PC-9 (cell line): ENCODE results near the gene IL6R. TPM values are rescaled to one million over a fixed set of nuclear protein-coding genes. Genes with fewer than 3 reads are reported as not detected.
A peak's percentile ranks its signal among the peaks of the same experiment; 100 is the strongest.

ENCODE experiments used
- BruUV-seq: library from RNA; stranded (reverse); fragments of 400-500 nt; replicated peaks from 2 replicates; lab custom pipeline; 2021; lab: Mats Ljungman, UMichigan
- CTCF ChIA-PET: fragments of 300-600 bp; sonication (Branson Sonifier 250); formaldehyde crosslinking; loops from one replicate; lab custom pipeline; 2022; ENCODE audit warnings: antibody characterized with exemption; lab: Charles Lee
- POLR2A ChIA-PET: fragments of 300-600 bp; sonication (Branson Sonifier 250); formaldehyde crosslinking; loops from one replicate; lab custom pipeline; 2022; ENCODE audit warnings: antibody characterized with exemption; ENCODE audit not compliant: unreplicated experiment; lab: Charles Lee
- DNase-seq, 2 experiments: peaks; one replicate each; pipeline versions ENCODE4 v3.0.0 to v3.0.0-alpha.2; 2015 to 2022; ENCODE audit warnings: mixed read lengths in 1 of 2
- H2AFZ ChIP-seq: fragments of 200-600 bp; sonication (generic); 2 replicates; pipeline ENCODE4 v1.8.1; 2017; ENCODE audit warnings: antibody characterized with exemption
- H3F3A ChIP-seq: fragments of 200-600 bp; sonication (generic); 2 replicates; pipeline ENCODE4 v1.8.1; 2017; ENCODE audit warnings: antibody characterized with exemption, mild to moderate bottlenecking, low read depth; ENCODE audit not compliant: insufficient read depth
- H3K27ac ChIP-seq: fragments of 200-600 bp; sonication (generic); 2 replicates; pipeline ENCODE4 v1.6.1; 2016; ENCODE audit warnings: mixed run types
- H3K27me3 ChIP-seq: fragments of 200-600 bp; sonication (generic); 2 replicates; pipeline ENCODE4 v1.6.1; 2016; ENCODE audit warnings: low read depth, mixed run types; ENCODE audit not compliant: insufficient read depth
- H3K36me3 ChIP-seq: fragments of 200-600 bp; sonication (generic); 2 replicates; pipeline ENCODE4 v1.6.1; 2016; ENCODE audit warnings: low read depth, mixed run types
- H3K4me1 ChIP-seq: fragments of 200-600 bp; sonication (generic); replicated peaks from 2 replicates; pipeline ENCODE4 v1.6.1; 2016; ENCODE audit warnings: mixed run types; ENCODE audit not compliant: insufficient read depth
- H3K4me2 ChIP-seq: fragments of 200-600 bp; sonication (generic); 2 replicates; pipeline ENCODE4 v1.6.1; 2017; ENCODE audit warnings: mixed run types
- H3K4me3 ChIP-seq: fragments of 200-600 bp; sonication (generic); 2 replicates; pipeline ENCODE4 v1.6.1; 2016; ENCODE audit warnings: mixed run types
- H3K79me2 ChIP-seq: fragments of 200-600 bp; sonication (generic); 2 replicates; pipeline ENCODE4 v1.6.1; 2017; ENCODE audit warnings: low read depth, mixed run types
- H3K9me2 ChIP-seq: fragments of 200-600 bp; sonication (generic); 2 replicates; pipeline ENCODE4 v1.8.1; 2017; ENCODE audit warnings: mild to moderate bottlenecking; ENCODE audit not compliant: insufficient read depth
- H3K9me3 ChIP-seq: fragments of 200-600 bp; sonication (generic); 2 replicates; pipeline ENCODE4 v1.8.1; 2016; ENCODE audit warnings: low read depth; ENCODE audit not compliant: insufficient read depth
- H4K20me1 ChIP-seq: fragments of 200-600 bp; sonication (generic); 2 replicates; pipeline ENCODE4 v1.8.1; 2017; ENCODE audit not compliant: insufficient read depth
- EZH2 ChIP-seq: fragments of 200-600 bp; sonication (generic); IDR thresholded peaks from 2 replicates; pipeline ENCODE4 v1.8.0; 2017; ENCODE audit warnings: antibody characterized with exemption, low read depth
- intact Hi-C: fragments of 100-400 bp; cut with micrococcal nuclease; formaldehyde crosslinking; loops from one replicate; pipeline ENCODE4 v1.10.0; 2022; ENCODE audit not compliant: unreplicated experiment
- total RNA-seq: library from RNA; stranded (reverse); gene quantifications from 2 replicates; pipeline ENCODE4 v1.2.3, GENCODE V29; 2021
- TF ChIP-seq, protein P1 (sequence below): fragments of 200-600 bp; sonication (generic); conservative IDR thresholded peaks from 2 replicates; pipeline ENCODE4 v1.6.1; 2017; ENCODE audit warnings: mixed run types, antibody characterized with exemption, mild to moderate bottlenecking, moderate library complexity

Gene IL6R
- total RNA-seq, 1 experiment from 2014 or later, result 3.2 TPM

DNA sequence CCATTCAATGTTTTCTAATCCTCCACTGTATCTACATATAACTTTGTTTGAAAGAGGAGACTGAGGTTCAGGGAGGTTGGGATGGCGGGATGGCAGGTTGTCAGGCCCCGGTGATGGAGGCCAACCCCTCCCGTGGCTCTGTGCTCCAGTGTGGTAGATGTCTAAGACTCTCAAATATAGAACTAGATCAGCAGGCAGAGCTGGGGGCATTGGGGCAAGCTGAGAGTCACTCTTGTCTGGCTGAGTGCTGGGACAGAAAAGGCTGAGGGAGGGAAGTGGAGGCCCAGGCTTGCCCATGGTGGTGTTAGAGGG lies 1.7 kb downstream of the IL6R start:
- H3K27ac ChIP-seq, result no peak overlapping the region
- BruUV-seq, result no TSS peak
- peak overlapping the region; percentile 95 for H3K4me2 ChIP-seq
- POLR2A ChIA-PET, result interaction anchor here (0.7 kb wide), 1 partner anchor 664 kb away, joined by 3 read pairs; no protein-coding TSS in a partner anchor
- H3K9me2 ChIP-seq, result no peaks in the 10 kb centered on the region
- no peak for TF ChIP-seq EZH2
- TF ChIP-seq, protein P1, sequence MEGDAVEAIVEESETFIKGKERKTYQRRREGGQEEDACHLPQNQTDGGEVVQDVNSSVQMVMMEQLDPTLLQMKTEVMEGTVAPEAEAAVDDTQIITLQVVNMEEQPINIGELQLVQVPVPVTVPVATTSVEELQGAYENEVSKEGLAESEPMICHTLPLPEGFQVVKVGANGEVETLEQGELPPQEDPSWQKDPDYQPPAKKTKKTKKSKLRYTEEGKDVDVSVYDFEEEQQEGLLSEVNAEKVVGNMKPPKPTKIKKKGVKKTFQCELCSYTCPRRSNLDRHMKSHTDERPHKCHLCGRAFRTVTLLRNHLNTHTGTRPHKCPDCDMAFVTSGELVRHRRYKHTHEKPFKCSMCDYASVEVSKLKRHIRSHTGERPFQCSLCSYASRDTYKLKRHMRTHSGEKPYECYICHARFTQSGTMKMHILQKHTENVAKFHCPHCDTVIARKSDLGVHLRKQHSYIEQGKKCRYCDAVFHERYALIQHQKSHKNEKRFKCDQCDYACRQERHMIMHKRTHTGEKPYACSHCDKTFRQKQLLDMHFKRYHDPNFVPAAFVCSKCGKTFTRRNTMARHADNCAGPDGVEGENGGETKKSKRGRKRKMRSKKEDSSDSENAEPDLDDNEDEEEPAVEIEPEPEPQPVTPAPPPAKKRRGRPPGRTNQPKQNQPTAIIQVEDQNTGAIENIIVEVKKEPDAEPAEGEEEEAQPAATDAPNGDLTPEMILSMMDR, result no peak
- H3K79me2 ChIP-seq, result no peaks in the 10 kb centered on the region
- H3K4me3 ChIP-seq, result no peak overlapping the region
- H3K9me3 ChIP-seq, result no peaks in the 10 kb centered on the region
- H2AFZ ChIP-seq, result no peak overlapping the region
- no peaks in the 10 kb centered on the region for H3K36me3 ChIP-seq
- H3K4me1 ChIP-seq, result peaks cover 15% of the 10 kb centered on the region
- H4K20me1 ChIP-seq, result no peaks in the 10 kb centered on the region
- peaks cover 14% of the 10 kb centered on the region; the same call in 1 of the 2 replicates for H3F3A ChIP-seq
- 0 out of 2 replicates have a peak, but pooled peaks cover 5% of the 10 kb centered on the region for H3K27me3 ChIP-seq
- CTCF ChIA-PET, result no interaction called here
- intact Hi-C loops, result loop anchor here (1.0 to 5.0 kb wide), 3 partner anchors 11 to 140 kb away; no protein-coding TSS in a partner anchor
- no peak for DNase-seq

DNA sequence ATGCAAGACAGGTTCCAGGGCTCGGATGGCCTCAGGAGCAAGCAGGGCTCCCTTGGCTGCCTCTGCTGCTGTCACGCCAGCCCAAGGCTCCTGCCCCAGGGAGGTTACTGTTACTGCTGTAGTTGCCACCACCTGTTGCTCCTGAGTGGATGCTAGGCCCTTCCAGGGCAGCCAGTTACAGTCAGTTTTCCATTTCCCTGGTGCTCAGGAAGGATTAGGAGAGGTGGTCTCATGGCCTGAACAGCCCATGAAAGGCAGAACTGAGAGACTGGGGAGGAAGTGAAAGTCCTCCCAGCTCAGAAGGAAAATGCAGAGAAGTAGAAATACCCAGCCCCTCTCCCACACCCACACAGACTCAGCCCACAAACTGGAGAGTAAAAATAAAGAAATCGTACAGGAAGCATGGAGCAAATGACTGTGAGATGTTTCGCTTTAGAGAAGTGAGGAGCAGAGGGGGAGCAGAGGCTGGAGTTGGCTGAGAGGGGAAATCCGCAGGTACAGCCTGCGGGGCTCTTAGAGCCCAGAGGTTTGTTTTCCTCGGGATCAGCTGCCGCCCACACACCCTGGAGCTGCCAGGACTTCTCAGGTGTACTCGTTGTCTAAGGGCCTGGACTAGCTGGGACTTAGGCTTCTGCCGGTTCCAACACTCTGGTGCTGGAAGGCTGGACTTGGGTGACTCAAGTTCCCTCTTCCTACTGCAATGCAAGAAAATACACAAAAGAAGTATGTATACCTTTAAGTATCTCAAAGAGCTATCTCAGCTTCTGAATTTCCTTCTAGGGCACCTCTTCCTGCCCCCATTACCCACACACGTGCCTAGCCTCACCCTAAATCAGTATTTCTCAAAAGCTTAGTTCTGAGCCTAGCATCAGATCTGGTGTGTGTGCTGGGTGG lies 2.3 kb downstream of the IL6R start:
- no TSS peak for BruUV-seq
- Histone ChIP-seq H3F3A (peaks cover 14% of the 10 kb centered on the region; the same call in 1 of the 2 replicates), H2AFZ (no peak overlapping the region), H3K4me3 (no peak overlapping the region), H4K20me1 (no peaks in the 10 kb centered on the region), H3K79me2 (no peaks in the 10 kb centered on the region), H3K27me3 (0 out of 2 replicates have a peak, but pooled peaks cover 5% of the 10 kb centered on the region), H3K27ac (no peak overlapping the region), H3K9me2 (no peaks in the 10 kb centered on the region), H3K9me3 (no peaks in the 10 kb centered on the region), H3K4me2 (no peak overlapping the region), H3K36me3 (no peaks in the 10 kb centered on the region), H3K4me1 (peaks cover 15% of the 10 kb centered on the region)
- intact Hi-C loops, result loop anchor here (5.0 kb wide), 2 partner anchors 70 to 140 kb away; no protein-coding TSS in a partner anchor
- ChIA-PET POLR2A (no interaction called here), CTCF (interaction anchor here (0.6 to 0.7 kb wide), 2 partner anchors 134 to 691 kb away, joined by 3 read pairs; no protein-coding TSS in a partner anchor)
- no peak for DNase-seq
- no peak for TF ChIP-seq EZH2
- TF ChIP-seq, protein P1, result no peak

DNA sequence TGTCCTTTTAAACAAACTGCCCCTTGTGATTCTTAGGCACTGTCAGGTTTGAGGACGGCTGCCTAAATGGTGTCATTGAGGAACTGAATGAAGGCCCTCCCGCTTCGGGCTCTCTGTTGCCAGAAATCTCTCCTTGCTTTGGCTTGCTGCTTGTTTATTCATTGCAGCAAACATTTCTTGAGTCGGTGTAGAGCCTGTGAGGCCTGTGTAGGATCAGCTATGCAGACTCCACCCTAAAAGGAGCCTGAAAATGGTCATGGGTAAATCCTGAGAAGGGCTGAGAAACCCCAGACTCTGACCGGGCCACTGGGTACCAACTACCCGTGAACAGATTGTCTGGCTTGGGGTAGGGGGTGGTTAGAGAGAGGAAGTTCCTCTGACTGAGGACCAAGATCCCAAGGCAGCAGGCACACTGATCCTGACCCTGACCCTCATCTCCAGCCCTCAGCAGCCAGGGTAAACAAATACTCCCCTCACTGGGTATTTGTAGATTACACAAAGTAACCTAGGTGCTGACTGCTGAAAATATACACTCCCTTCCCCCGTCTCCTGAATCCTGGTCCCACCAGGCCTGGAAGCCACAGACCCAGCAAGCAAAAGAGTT lies 3.1 kb downstream of the IL6R start:
- no TSS peak for BruUV-seq
- ChIA-PET CTCF (interaction anchor here (0.6 to 0.7 kb wide), 3 partner anchors 133 to 692 kb away, joined by 3 to 4 read pairs (median 3); no protein-coding TSS in a partner anchor), POLR2A (no interaction called here)
- Histone ChIP-seq H3F3A (peaks cover 14% of the 10 kb centered on the region; the same call in 1 of the 2 replicates), H3K9me2 (no peaks in the 10 kb centered on the region), H3K27me3 (0 out of 2 replicates have a peak, but pooled peaks cover 5% of the 10 kb centered on the region), H3K36me3 (no peaks in the 10 kb centered on the region), H3K4me2 (no peak overlapping the region), H2AFZ (no peak overlapping the region), H3K4me3 (no peak overlapping the region), H4K20me1 (no peaks in the 10 kb centered on the region), H3K27ac (no peak overlapping the region), H3K4me1 (peaks cover 15% of the 10 kb centered on the region), H3K79me2 (no peaks in the 10 kb centered on the region), H3K9me3 (no peaks in the 10 kb centered on the region)
- no peak for DNase-seq
- intact Hi-C loops, result loop anchor here (5.0 kb wide), 2 partner anchors 71 to 139 kb away; no protein-coding TSS in a partner anchor
- TF ChIP-seq, protein P1, result no peak
- TF ChIP-seq EZH2, result no peak
